ENCODE results near the gene XRCC2.

DNA sequence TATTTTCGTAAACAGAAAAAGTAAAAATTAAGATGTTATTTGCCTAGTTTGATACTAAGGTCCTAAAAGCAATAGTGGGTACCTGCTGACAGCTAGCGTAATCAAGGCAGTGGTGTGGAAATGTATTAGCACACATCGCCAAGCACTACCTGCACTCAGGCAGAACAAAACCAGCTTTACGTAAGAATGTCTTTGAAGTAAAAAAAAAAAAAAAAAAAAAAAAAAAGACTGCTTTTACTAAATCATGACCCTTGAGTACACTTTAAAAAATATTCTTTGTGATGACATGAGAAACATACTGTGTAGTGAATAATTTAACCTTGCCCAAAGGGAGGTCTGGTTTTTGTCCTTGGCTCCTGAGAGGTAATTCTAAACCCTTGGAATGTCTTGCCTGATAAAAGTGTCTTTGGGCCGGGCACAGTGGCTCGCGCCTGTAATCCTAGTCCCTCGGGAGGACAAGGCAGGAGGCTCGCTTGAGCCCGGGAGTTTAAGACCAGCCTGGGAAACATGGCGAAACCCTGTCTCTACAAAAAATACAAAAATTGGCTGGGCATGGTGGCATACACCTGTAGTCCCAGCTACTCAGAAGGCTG lies 12.7 kb downstream of the XRCC2 start:
- TF ChIP-seq, protein P1, sequence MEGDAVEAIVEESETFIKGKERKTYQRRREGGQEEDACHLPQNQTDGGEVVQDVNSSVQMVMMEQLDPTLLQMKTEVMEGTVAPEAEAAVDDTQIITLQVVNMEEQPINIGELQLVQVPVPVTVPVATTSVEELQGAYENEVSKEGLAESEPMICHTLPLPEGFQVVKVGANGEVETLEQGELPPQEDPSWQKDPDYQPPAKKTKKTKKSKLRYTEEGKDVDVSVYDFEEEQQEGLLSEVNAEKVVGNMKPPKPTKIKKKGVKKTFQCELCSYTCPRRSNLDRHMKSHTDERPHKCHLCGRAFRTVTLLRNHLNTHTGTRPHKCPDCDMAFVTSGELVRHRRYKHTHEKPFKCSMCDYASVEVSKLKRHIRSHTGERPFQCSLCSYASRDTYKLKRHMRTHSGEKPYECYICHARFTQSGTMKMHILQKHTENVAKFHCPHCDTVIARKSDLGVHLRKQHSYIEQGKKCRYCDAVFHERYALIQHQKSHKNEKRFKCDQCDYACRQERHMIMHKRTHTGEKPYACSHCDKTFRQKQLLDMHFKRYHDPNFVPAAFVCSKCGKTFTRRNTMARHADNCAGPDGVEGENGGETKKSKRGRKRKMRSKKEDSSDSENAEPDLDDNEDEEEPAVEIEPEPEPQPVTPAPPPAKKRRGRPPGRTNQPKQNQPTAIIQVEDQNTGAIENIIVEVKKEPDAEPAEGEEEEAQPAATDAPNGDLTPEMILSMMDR (IDR thresholded peaks at IDR 0.05; ENCODE audit: poor library complexity, severe bottlenecking): no peak
- TF ChIP-seq EZH2 (IDR thresholded peaks at IDR 0.05; ENCODE audit: borderline replicate concordance, insufficient read depth, low read length, poor library complexity, severe bottlenecking) (no peak), RAD21 (conservative IDR thresholded peaks at IDR 0.05) (no peak), POLR2AphosphoS5 (IDR thresholded peaks at IDR 0.05) (no peak), TAF1 (IDR thresholded peaks at IDR 0.05; ENCODE audit: low read depth) (no peak), MXI1 (conservative IDR thresholded peaks at IDR 0.05; ENCODE audit: poor library complexity, severe bottlenecking) (no peak), EP300 (conservative IDR thresholded peaks at IDR 0.05; ENCODE audit: poor library complexity, severe bottlenecking) (no peak), SMC3 (conservative IDR thresholded peaks at IDR 0.05; ENCODE audit: poor library complexity) (no peak)
- TF ChIP-seq, protein P2, sequence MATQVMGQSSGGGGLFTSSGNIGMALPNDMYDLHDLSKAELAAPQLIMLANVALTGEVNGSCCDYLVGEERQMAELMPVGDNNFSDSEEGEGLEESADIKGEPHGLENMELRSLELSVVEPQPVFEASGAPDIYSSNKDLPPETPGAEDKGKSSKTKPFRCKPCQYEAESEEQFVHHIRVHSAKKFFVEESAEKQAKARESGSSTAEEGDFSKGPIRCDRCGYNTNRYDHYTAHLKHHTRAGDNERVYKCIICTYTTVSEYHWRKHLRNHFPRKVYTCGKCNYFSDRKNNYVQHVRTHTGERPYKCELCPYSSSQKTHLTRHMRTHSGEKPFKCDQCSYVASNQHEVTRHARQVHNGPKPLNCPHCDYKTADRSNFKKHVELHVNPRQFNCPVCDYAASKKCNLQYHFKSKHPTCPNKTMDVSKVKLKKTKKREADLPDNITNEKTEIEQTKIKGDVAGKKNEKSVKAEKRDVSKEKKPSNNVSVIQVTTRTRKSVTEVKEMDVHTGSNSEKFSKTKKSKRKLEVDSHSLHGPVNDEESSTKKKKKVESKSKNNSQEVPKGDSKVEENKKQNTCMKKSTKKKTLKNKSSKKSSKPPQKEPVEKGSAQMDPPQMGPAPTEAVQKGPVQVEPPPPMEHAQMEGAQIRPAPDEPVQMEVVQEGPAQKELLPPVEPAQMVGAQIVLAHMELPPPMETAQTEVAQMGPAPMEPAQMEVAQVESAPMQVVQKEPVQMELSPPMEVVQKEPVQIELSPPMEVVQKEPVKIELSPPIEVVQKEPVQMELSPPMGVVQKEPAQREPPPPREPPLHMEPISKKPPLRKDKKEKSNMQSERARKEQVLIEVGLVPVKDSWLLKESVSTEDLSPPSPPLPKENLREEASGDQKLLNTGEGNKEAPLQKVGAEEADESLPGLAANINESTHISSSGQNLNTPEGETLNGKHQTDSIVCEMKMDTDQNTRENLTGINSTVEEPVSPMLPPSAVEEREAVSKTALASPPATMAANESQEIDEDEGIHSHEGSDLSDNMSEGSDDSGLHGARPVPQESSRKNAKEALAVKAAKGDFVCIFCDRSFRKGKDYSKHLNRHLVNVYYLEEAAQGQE (IDR thresholded peaks at IDR 0.05; ENCODE audit: borderline replicate concordance): no peak

Measured in neural cell (in vitro differentiated cells).